ENCODE data around the gene SIGLEC7. TPM values are rescaled to one million over a fixed set of nuclear protein-coding genes. Genes with fewer than 3 reads are reported as not detected.

SIGLEC7 gene
- total RNA-seq, 1 donor from 2014 or later = not detected

GRCh38 chr19:51108805-51109146 is 33.3 kb upstream of the SIGLEC7 start:
- no peak for DNase-seq (ENCODE audit: low read depth)
- no peaks in the 10 kb centered on the region for H3K36me3 ChIP-seq (ENCODE audit: control insufficient read depth, insufficient read depth, low read length)
- no peak for TF ChIP-seq CTCF (IDR thresholded peaks at IDR 0.05; ENCODE audit: insufficient read depth, low read length, poor library complexity, severe bottlenecking)

GRCh38 chr19:51110666-51110971 is 31.5 kb upstream of the SIGLEC7 start:
- Histone ChIP-seq H3K36me3 (ENCODE audit: control insufficient read depth, insufficient read depth, low read length) (no peaks in the 10 kb centered on the region), H3K4me3 (ENCODE audit: low read depth, low read length) (no peak overlapping the region), H3K27me3 (ENCODE audit: control insufficient read depth, insufficient read depth, low read length) (peaks cover 5% of the 10 kb centered on the region)
- TF ChIP-seq CTCF (IDR thresholded peaks at IDR 0.05; ENCODE audit: insufficient read depth, low read length, poor library complexity, severe bottlenecking) = no peak
- DNase-seq (ENCODE audit: low read depth) = no peak

More at GRCh38 chr19:51108805-51109146, 33.3 kb upstream of the SIGLEC7 start:
- Histone ChIP-seq H3K27me3 (ENCODE audit: control insufficient read depth, insufficient read depth, low read length) (peaks cover 5% of the 10 kb centered on the region), H3K4me3 (ENCODE audit: low read depth, low read length) (peak overlapping the region; percentile 79)

GRCh38 chr19:51111606-51112005 is 30.5 kb upstream of the SIGLEC7 start:
- Histone ChIP-seq H3K27me3 (ENCODE audit: control insufficient read depth, insufficient read depth, low read length) (peaks cover 5% of the 10 kb centered on the region), H3K36me3 (ENCODE audit: control insufficient read depth, insufficient read depth, low read length) (no peaks in the 10 kb centered on the region), H3K4me3 (ENCODE audit: low read depth, low read length) (no peak overlapping the region)
- TF ChIP-seq CTCF (IDR thresholded peaks at IDR 0.05; ENCODE audit: insufficient read depth, low read length, poor library complexity, severe bottlenecking) = peak; percentile 19
- no peak for DNase-seq (ENCODE audit: low read depth)

- DNase-seq (ENCODE audit: low read depth) = no peak
- no peaks in the 10 kb centered on the region for H3K36me3 ChIP-seq (ENCODE audit: control insufficient read depth, insufficient read depth, low read length)
- no peak for TF ChIP-seq CTCF (IDR thresholded peaks at IDR 0.05; ENCODE audit: insufficient read depth, low read length, poor library complexity, severe bottlenecking)
- H3K4me3 ChIP-seq (ENCODE audit: low read depth, low read length) = no peak overlapping the region
- peaks cover 5% of the 10 kb centered on the region for H3K27me3 ChIP-seq (ENCODE audit: control insufficient read depth, insufficient read depth, low read length)
These were observed 27.9 kb upstream of the SIGLEC7 start for GRCh38 chr19:51114087-51114729.

GRCh38 chr19:51116736-51117286 is 25.3 kb upstream of the SIGLEC7 start:
- no peaks in the 10 kb centered on the region for H3K36me3 ChIP-seq (ENCODE audit: control insufficient read depth, insufficient read depth, low read length)
- no peak for TF ChIP-seq CTCF (IDR thresholded peaks at IDR 0.05; ENCODE audit: insufficient read depth, low read length, poor library complexity, severe bottlenecking)
- no peak overlapping the region for H3K4me3 ChIP-seq (ENCODE audit: low read depth, low read length)
- DNase-seq (ENCODE audit: low read depth) = no peak
- peaks cover 5% of the 10 kb centered on the region for H3K27me3 ChIP-seq (ENCODE audit: control insufficient read depth, insufficient read depth, low read length)

- H3K4me3 ChIP-seq (ENCODE audit: low read depth, low read length) = no peak overlapping the region
- DNase-seq (ENCODE audit: low read depth) = no peak
These were observed 23.0 kb upstream of the SIGLEC7 start for GRCh38 chr19:51119101-51119500.

More at GRCh38 chr19:51119101-51119500, 23.0 kb upstream of the SIGLEC7 start:
- TF ChIP-seq CTCF (IDR thresholded peaks at IDR 0.05; ENCODE audit: insufficient read depth, low read length, poor library complexity, severe bottlenecking) = no peak
- Histone ChIP-seq H3K36me3 (ENCODE audit: control insufficient read depth, insufficient read depth, low read length) (no peaks in the 10 kb centered on the region), H3K27me3 (ENCODE audit: control insufficient read depth, insufficient read depth, low read length) (no peaks in the 10 kb centered on the region)
